GM12878 (cell line): ENCODE measurements around the gene FOXK1. TPM values are rescaled to one million over a fixed set of nuclear protein-coding genes. Genes with fewer than 3 reads are reported as not detected.

Experiments
- ATF7 ChIP-seq: fragments of 450-650 bp; IDR thresholded peaks from 2 replicates; pipeline ENCODE4 v1.6.1; 2016; ENCODE audit warnings: low read depth, mild to moderate bottlenecking
- BCL11A ChIP-seq: IDR thresholded peaks from 2 replicates; pipeline ENCODE4 v1.6.1; 2011; ENCODE audit warnings: low read depth, low read length
- CBX3 ChIP-seq: fragments of 200-600 bp; sonication (generic); IDR thresholded peaks from 2 replicates; pipeline ENCODE4 v1.6.1; 2016; ENCODE audit warnings: low read depth, borderline replicate concordance
- CHD4 ChIP-seq: fragments of 200-600 bp; sonication (generic); IDR thresholded peaks from 2 replicates; pipeline ENCODE4 v1.6.1; 2016; ENCODE audit warnings: mild to moderate bottlenecking
- ESRRA ChIP-seq: IDR thresholded peaks from 2 replicates; pipeline ENCODE4 v1.6.1; 2012; ENCODE audit warnings: mild to moderate bottlenecking, low read length, improper control_type of control experiment
- ETV6 ChIP-seq, 2 experiments: fragments of 450-650 bp in 1 of 2; IDR thresholded peaks in 1 of 2; conservative IDR thresholded peaks in 1 of 2; 2 replicates each; pipeline ENCODE4 v1.6.1; 2014; ENCODE audit warnings: antibody characterized with exemption in 1 of 2, borderline replicate concordance in 1 of 2, low read depth in 1 of 2, mild to moderate bottlenecking in 1 of 2, moderate library complexity in 1 of 2
- FOXK2 ChIP-seq: fragments of 450-650 bp; IDR thresholded peaks from 2 replicates; pipeline ENCODE4 v1.6.1; 2017; ENCODE audit warnings: mild to moderate bottlenecking, moderate library complexity
- HDAC6 ChIP-seq: fragments of 200-600 bp; sonication (generic); IDR thresholded peaks from one replicate; pipeline ENCODE4 v1.8.0; 2017; ENCODE audit warnings: antibody characterized with exemption; ENCODE audit not compliant: unreplicated experiment
- KAT2A ChIP-seq: conservative IDR thresholded peaks from 2 replicates; pipeline ENCODE4 v1.6.1; 2011; ENCODE audit warnings: low read depth, low read length; ENCODE audit not compliant: control insufficient read depth
- KLF5 ChIP-seq: fragments of 450-650 bp; IDR thresholded peaks from 2 replicates; pipeline ENCODE4 v1.6.1; 2014; ENCODE audit warnings: mild to moderate bottlenecking; ENCODE audit not compliant: partially characterized antibody
- MEF2B ChIP-seq: fragments of 450-650 bp; IDR thresholded peaks from 2 replicates; pipeline ENCODE4 v1.6.1; 2018; ENCODE audit warnings: mild to moderate bottlenecking, moderate library complexity; ENCODE audit not compliant: partially characterized antibody, poor library complexity, severe bottlenecking
- NFIC ChIP-seq: IDR thresholded peaks from 2 replicates; pipeline ENCODE4 v1.6.1; 2012; ENCODE audit warnings: low read depth, mild to moderate bottlenecking, inconsistent platforms, low read length, moderate library complexity
- NFXL1 ChIP-seq: fragments of 450-650 bp; IDR thresholded peaks from 2 replicates; pipeline ENCODE4 v1.6.1; 2017; ENCODE audit warnings: antibody characterized with exemption, mild to moderate bottlenecking, borderline replicate concordance
- NRF1 ChIP-seq: conservative IDR thresholded peaks from 2 replicates; pipeline ENCODE4 v1.6.1; 2011; ENCODE audit warnings: mild to moderate bottlenecking, low read depth, low read length, improper control_type of control experiment
- PML ChIP-seq: IDR thresholded peaks from 2 replicates; pipeline ENCODE4 v1.6.1; 2012; ENCODE audit warnings: low read length, inconsistent platforms
- SPI1 ChIP-seq: IDR thresholded peaks from 2 replicates; pipeline ENCODE4 v1.6.1; 2011; ENCODE audit warnings: low read depth, mild to moderate bottlenecking, low read length, moderate library complexity, borderline replicate concordance; ENCODE audit not compliant: insufficient read depth
- SREBF1 ChIP-seq: IDR thresholded peaks from 2 replicates; pipeline ENCODE4 v1.6.1; 2012; ENCODE audit warnings: mild to moderate bottlenecking, low read length
- STAT1 ChIP-seq: fragments of 450-650 bp; conservative IDR thresholded peaks from 2 replicates; pipeline ENCODE4 v1.6.1; 2014; ENCODE audit warnings: antibody characterized with exemption, mild to moderate bottlenecking
- TARDBP ChIP-seq: IDR thresholded peaks from 2 replicates; pipeline ENCODE4 v1.6.1; 2016; ENCODE audit warnings: borderline replicate concordance
- WRNIP1 ChIP-seq: IDR thresholded peaks from 2 replicates; pipeline ENCODE4 v1.6.1; 2011; ENCODE audit warnings: low read depth, low read length, improper control_type of control experiment, borderline replicate concordance
- ZBED1 ChIP-seq: IDR thresholded peaks from 2 replicates; pipeline ENCODE4 v1.6.1; 2016; ENCODE audit warnings: borderline replicate concordance
- ZNF622 ChIP-seq: fragments of 450-650 bp; IDR thresholded peaks from 2 replicates; pipeline ENCODE4 v1.6.1; 2017; ENCODE audit warnings: mild to moderate bottlenecking, inconsistent platforms
- ZSCAN29 ChIP-seq: fragments of 450-650 bp; IDR thresholded peaks from 2 replicates; pipeline ENCODE4 v1.6.1; 2017; ENCODE audit warnings: mild to moderate bottlenecking, moderate library complexity
- polyA plus RNA-seq, 11 experiments: library from polyadenylated mRNA; depleted of rRNA in 4 of 11; unstranded in 6 of 11; stranded (reverse) in 5 of 11; fragments of >200 nt; fragmentation: Nextera tagmentation in 4 of 11; fragmentation: Illumina TruSeq in 1 of 11; extraction: Ambion mirVana in 4 of 11; extraction: Trizol in 1 of 11; gene quantifications; 1 replicate in 1 of 11; 2 replicates in 10 of 11; pipeline versions ENCODE4 v1.2.1 to v1.2.3, GENCODE V29; 2011 to 2016; ENCODE audit warnings: inconsistent platforms in 2 of 11, missing spikeins in 2 of 11, low read depth in 1 of 11
- total RNA-seq, 4 experiments: library from RNA; depleted of rRNA in 3 of 4; stranded (reverse); fragments of >200 nt in 3 of 4; fragmentation: Illumina TruSeq in 1 of 4; extraction: Trizol in 1 of 4; gene quantifications; 2 replicates each; pipeline versions ENCODE4 v1.2.1 to v1.2.3, GENCODE V29; 2013 to 2021
- TF ChIP-seq, protein P1 (sequence below): IDR thresholded peaks from 2 replicates; pipeline ENCODE4 v1.6.1; 2012; ENCODE audit warnings: low read depth, low read length, improper control_type of control experiment
- TF ChIP-seq, protein P2 (sequence below): IDR thresholded peaks from 2 replicates; pipeline ENCODE4 v1.6.1; 2012; ENCODE audit warnings: low read length, inconsistent platforms
- TF ChIP-seq, protein P3 (sequence below): fragments of 450-650 bp; IDR thresholded peaks from 2 replicates; pipeline ENCODE4 v1.6.1; 2016; ENCODE audit warnings: mild to moderate bottlenecking

Gene FOXK1
- total and polyA plus RNA-seq, 10 of the 15 experiments (the other 5 are each of a cell fraction or from before 2014, with no cell fraction given): 0.24 to 31.8 (median 4.5) TPM

DNA sequence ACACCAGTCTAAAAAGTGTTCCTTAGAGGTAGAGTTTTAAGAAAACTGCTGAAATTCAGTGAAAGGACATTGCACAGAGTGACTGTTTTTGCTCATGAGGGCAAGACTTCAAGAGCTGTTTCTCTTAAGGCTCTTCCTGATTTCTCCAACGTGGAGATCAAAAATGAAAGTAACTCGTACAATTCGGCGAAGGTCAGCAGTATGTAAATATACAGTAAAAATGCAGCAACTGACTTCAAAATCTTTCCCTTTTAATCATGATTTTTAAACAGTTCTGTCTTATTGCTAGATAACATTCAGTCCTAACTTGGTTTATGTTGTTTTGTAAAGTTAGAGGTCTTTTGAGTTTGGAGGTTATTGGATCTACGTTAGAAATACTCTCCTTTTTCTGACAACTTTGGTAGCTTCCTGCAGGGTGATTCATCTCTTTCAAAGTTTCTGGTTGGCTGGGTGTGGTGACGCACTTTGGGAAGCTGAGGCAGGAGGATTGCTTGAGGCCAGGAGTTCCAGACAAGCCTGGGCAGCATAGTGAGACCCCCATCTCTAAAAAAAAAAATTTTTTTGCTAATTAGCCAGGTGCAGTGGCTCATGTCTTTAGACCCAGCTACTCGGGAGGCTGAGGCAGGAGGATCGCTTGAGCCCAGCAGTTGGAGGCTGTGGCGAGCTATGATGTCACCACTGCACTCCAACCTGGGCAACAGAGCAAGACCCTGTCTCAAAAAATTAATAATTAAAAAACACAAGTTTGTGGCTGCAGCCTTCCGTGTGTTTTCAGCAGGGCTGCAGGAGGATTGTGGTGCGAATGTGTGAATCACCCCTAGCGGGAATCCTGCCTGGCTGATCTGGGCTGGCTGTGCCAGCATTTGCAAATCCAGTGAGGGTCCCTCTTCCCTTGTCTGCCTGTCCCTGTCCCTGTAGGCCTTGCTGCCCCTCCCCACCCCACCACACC is 64.2 kb downstream of the FOXK1 start (continued):
- TF ChIP-seq ESRRA (no peak), SPI1 (peak; percentile 28; the same call in 1 of the 2 replicates), NRF1 (no peak), ZNF622 (no peak), STAT1 (no peak), FOXK2 (peak; percentile 73; the same call in 1 of the 2 replicates), ZBED1 (no peak), NFXL1 (no peak), TARDBP (no peak), ETV6 (conservative IDR thresholded peaks at IDR 0.05 in 1 of 2, IDR thresholded peaks at IDR 0.05 in 1 of 2; ENCODE audit: borderline replicate concordance in 1 of 2, low read depth in 1 of 2) (no peak), PML (no peak), WRNIP1 (no peak), KAT2A (no peak), CBX3 (no peak), CHD4 (no peak), SREBF1 (peak; percentile 48; the same call in 1 of the 2 replicates), ATF7 (peak; percentile 89), KLF5 (peak; percentile 67), HDAC6 (no peak), BCL11A (no peak), NFIC (no peak), ZSCAN29 (no peak), MEF2B (no peak)
- TF ChIP-seq, protein P1, sequence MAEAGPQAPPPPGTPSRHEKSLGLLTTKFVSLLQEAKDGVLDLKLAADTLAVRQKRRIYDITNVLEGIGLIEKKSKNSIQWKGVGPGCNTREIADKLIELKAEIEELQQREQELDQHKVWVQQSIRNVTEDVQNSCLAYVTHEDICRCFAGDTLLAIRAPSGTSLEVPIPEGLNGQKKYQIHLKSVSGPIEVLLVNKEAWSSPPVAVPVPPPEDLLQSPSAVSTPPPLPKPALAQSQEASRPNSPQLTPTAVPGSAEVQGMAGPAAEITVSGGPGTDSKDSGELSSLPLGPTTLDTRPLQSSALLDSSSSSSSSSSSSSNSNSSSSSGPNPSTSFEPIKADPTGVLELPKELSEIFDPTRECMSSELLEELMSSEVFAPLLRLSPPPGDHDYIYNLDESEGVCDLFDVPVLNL: no peak
- TF ChIP-seq, protein P2, sequence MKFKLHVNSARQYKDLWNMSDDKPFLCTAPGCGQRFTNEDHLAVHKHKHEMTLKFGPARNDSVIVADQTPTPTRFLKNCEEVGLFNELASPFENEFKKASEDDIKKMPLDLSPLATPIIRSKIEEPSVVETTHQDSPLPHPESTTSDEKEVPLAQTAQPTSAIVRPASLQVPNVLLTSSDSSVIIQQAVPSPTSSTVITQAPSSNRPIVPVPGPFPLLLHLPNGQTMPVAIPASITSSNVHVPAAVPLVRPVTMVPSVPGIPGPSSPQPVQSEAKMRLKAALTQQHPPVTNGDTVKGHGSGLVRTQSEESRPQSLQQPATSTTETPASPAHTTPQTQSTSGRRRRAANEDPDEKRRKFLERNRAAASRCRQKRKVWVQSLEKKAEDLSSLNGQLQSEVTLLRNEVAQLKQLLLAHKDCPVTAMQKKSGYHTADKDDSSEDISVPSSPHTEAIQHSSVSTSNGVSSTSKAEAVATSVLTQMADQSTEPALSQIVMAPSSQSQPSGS: no peak
- TF ChIP-seq, protein P3, sequence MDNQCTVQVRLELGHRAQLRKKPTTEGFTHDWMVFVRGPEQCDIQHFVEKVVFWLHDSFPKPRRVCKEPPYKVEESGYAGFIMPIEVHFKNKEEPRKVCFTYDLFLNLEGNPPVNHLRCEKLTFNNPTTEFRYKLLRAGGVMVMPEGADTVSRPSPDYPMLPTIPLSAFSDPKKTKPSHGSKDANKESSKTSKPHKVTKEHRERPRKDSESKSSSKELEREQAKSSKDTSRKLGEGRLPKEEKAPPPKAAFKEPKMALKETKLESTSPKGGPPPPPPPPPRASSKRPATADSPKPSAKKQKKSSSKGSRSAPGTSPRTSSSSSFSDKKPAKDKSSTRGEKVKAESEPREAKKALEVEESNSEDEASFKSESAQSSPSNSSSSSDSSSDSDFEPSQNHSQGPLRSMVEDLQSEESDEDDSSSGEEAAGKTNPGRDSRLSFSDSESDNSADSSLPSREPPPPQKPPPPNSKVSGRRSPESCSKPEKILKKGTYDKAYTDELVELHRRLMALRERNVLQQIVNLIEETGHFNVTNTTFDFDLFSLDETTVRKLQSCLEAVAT: no peak
